HFFc6 (cell line): ENCODE results near the gene SPTB. TPM values are rescaled to one million over a fixed set of nuclear protein-coding genes. Genes with fewer than 3 reads are reported as not detected.

Source experiments
- DNase-seq: peaks from one replicate; pipeline ENCODE4 v3.0.0-alpha.2; 2018
- H3K27ac Mint-ChIP-seq: 2 replicates; pipeline ENCODE4 v1.8.0; 2020; ENCODE audit warnings: mild to moderate bottlenecking, mixed read lengths
- H3K27me3 Mint-ChIP-seq: 2 replicates; pipeline ENCODE4 v1.8.0; 2021; ENCODE audit warnings: mild to moderate bottlenecking, moderate library complexity, mixed read lengths; ENCODE audit not compliant: insufficient read depth
- H3K36me3 Mint-ChIP-seq: 2 replicates; pipeline ENCODE4 v1.8.0; 2021; ENCODE audit warnings: low read depth, mixed read lengths
- H3K4me1 Mint-ChIP-seq: 2 replicates; pipeline ENCODE4 v1.8.0; 2020; ENCODE audit warnings: low read depth, mixed read lengths
- H3K4me3 Mint-ChIP-seq: 2 replicates; pipeline ENCODE4 v1.8.0; 2020; ENCODE audit warnings: mild to moderate bottlenecking, moderate library complexity, mixed read lengths
- H3K9me3 Mint-ChIP-seq: 2 replicates; pipeline ENCODE4 v1.8.0; 2020; ENCODE audit warnings: mild to moderate bottlenecking, mixed read lengths
- CTCF ChIP-seq: fragments of 200-600 bp; sonication (generic); IDR thresholded peaks from 2 replicates; pipeline ENCODE4 v1.5.0; 2021; ENCODE audit warnings: antibody characterized with exemption, mild to moderate bottlenecking
- total RNA-seq, 6 experiments: library from RNA; stranded (reverse); fragmentation: NEBNext Ultra II Directional; extraction: Animal tissue kit (Norgen Biotek cat#: 25700); gene quantifications; 2 replicates in 1 of 6; 3 replicates in 5 of 6; pipeline ENCODE4 v1.2.3, GENCODE V29; 2021

Gene SPTB
- total RNA-seq, 6 experiments from 2014 or later = 0.58 to 1.1 (median 0.72) TPM

- Mint-ChIP-seq H3K4me1 (peaks cover 54% of the 10 kb centered on the region), H3K4me3 (peak overlapping the region; percentile 44; the same call in 1 of the 2 replicates), H3K27ac (peak overlapping the region; percentile 83), H3K36me3 (peaks cover 6% of the 10 kb centered on the region), H3K27me3 (peaks cover 5% of the 10 kb centered on the region), H3K9me3 (peaks cover under 1% of the 10 kb centered on the region)
- TF ChIP-seq CTCF = no peak
- DNase-seq = no peak
These were observed 160.1 kb downstream of the SPTB start for GRCh38 chr14:64719601-64720000.

GRCh38 chr14:64718762-64719161 lies 160.9 kb downstream of the SPTB start:
- H3K27ac Mint-ChIP-seq = no peak overlapping the region
- no peak for DNase-seq
- H3K9me3 Mint-ChIP-seq = peaks cover 9% of the 10 kb centered on the region
- peaks cover 49% of the 10 kb centered on the region for H3K4me1 Mint-ChIP-seq
- H3K27me3 Mint-ChIP-seq = peaks cover 5% of the 10 kb centered on the region
- H3K4me3 Mint-ChIP-seq = no peak overlapping the region
- H3K36me3 Mint-ChIP-seq = peaks cover 14% of the 10 kb centered on the region
- no peak for TF ChIP-seq CTCF

GRCh38 chr14:64717870-64718269 lies 161.8 kb downstream of the SPTB start:
- peaks cover 23% of the 10 kb centered on the region for H3K36me3 Mint-ChIP-seq
- no peak overlapping the region for H3K4me3 Mint-ChIP-seq
- peaks cover 49% of the 10 kb centered on the region for H3K4me1 Mint-ChIP-seq

GRCh38 chr14:64715628-64716412 lies 163.9 kb downstream of the SPTB start:
- Mint-ChIP-seq H3K4me1 (peaks cover 35% of the 10 kb centered on the region), H3K27ac (no peak overlapping the region), H3K27me3 (peaks cover 5% of the 10 kb centered on the region), H3K9me3 (peaks cover 23% of the 10 kb centered on the region), H3K4me3 (no peak overlapping the region), H3K36me3 (peaks cover 35% of the 10 kb centered on the region)
- no peak for DNase-seq
- TF ChIP-seq CTCF = no peak

More at GRCh38 chr14:64717870-64718269, 161.8 kb downstream of the SPTB start:
- no peak for TF ChIP-seq CTCF
- H3K27ac Mint-ChIP-seq = no peak overlapping the region
- DNase-seq = no peak
- H3K9me3 Mint-ChIP-seq = peaks cover 18% of the 10 kb centered on the region
- peaks cover 5% of the 10 kb centered on the region for H3K27me3 Mint-ChIP-seq

GRCh38 chr14:64715146-64715627 lies 164.5 kb downstream of the SPTB start:
- Mint-ChIP-seq H3K9me3 (peaks cover 23% of the 10 kb centered on the region), H3K4me3 (no peak overlapping the region), H3K4me1 (peaks cover 29% of the 10 kb centered on the region)

More at GRCh38 chr14:64715146-64715627, 164.5 kb downstream of the SPTB start:
- DNase-seq = no peak
- Mint-ChIP-seq H3K27me3 (peaks cover 6% of the 10 kb centered on the region), H3K27ac (no peak overlapping the region), H3K36me3 (peaks cover 35% of the 10 kb centered on the region)
- no peak for TF ChIP-seq CTCF
